Esophagus muscularis mucosa (tissue), 4 donors: ENCODE data around the gene IQCK. TPM values are rescaled to one million over a fixed set of nuclear protein-coding genes. Genes with fewer than 3 reads are reported as not detected.

ENCODE experiments used
- DNase-seq: peaks from one replicate; pipeline ENCODE4 v3.0.0-alpha.2; 2017; ENCODE audit errors: extremely low spot score
- H3K27ac ChIP-seq, 4 donors: fragments of 200-600 bp; sonication (generic); replicated peaks in 1 of 4; 1 replicate in 3 of 4; 2 replicates in 1 of 4; pipeline ENCODE4 v1.5.1; 2016 to 2019; ENCODE audit warnings: mild to moderate bottlenecking in 1 of 4
- H3K27me3 ChIP-seq, 4 donors: fragments of 200-600 bp; sonication (generic); one replicate each; pipeline versions ENCODE4 v1.5.1 to v1.6.0; 2016 to 2019
- H3K36me3 ChIP-seq, 4 donors: fragments of 200-600 bp; sonication (generic); one replicate each; pipeline ENCODE4 v1.5.1; 2016 to 2019
- H3K4me1 ChIP-seq, 4 donors: fragments of 200-600 bp; sonication (generic); one replicate each; pipeline ENCODE4 v1.5.1; 2016 to 2019
- H3K4me3 ChIP-seq, 4 donors: fragments of 200-600 bp; sonication (generic); 1 replicate in 2 of 4; 2 replicates in 2 of 4; pipeline ENCODE4 v1.5.1; 2016 to 2019; ENCODE audit warnings: mild to moderate bottlenecking in 4 of 4, moderate library complexity in 1 of 4
- H3K9me3 ChIP-seq, 4 donors: fragments of 200-600 bp; sonication (generic); 1 replicate in 3 of 4; 2 replicates in 1 of 4; pipeline ENCODE4 v1.5.1; 2016 to 2019
- CTCF ChIP-seq, 3 experiments: fragments of 200-600 bp in 2 of 3; fragments of 450-650 bp in 1 of 3; sonication (generic) in 2 of 3; IDR thresholded peaks; one replicate each; pipeline ENCODE4 v1.5.1; 2017 to 2019; ENCODE audit warnings: antibody characterized with exemption in 3 of 3, mild to moderate bottlenecking in 2 of 3, moderate library complexity in 1 of 3
- EP300 ChIP-seq: sonication (generic); formaldehyde crosslinking; IDR thresholded peaks from one replicate; pipeline ENCODE4 v1.6.1; 2017; ENCODE audit warnings: antibody characterized with exemption
- POLR2A ChIP-seq: fragments of 450-650 bp; IDR thresholded peaks from one replicate; pipeline ENCODE4 v1.6.1; 2017; ENCODE audit warnings: antibody characterized with exemption, moderate library complexity, mild to moderate bottlenecking, low read depth
- POLR2AphosphoS5 ChIP-seq, 2 donors: sonication (generic); formaldehyde crosslinking; IDR thresholded peaks; one replicate each; pipeline ENCODE4 v1.6.1; 2017; ENCODE audit warnings: antibody characterized with exemption in 2 of 2
- WGBS: methylation state at CpG from one replicate; pipeline ENCODE4 v1.1.5; 2018; 5-methylcytosine and 5-hydroxymethylcytosine counted together
- intact Hi-C: fragments of 100-400 bp; cut with DNase I; formaldehyde crosslinking; loops from one replicate; pipeline ENCODE4 v1.15.1; 2023
- total RNA-seq, 4 donors: library from RNA; depleted of rRNA; stranded (reverse); fragments of >200 nt; gene quantifications; one replicate each; pipeline versions ENCODE4 v1.1.0 to v1.2.1, GENCODE V29; 2016

The IQCK gene
- total RNA-seq, 4 donors from 2014 or later = 7.4 to 10.4 (median 8.6) TPM

- TF ChIP-seq EP300 (no peak), POLR2A (no peak), POLR2AphosphoS5 (IDR thresholded peaks at IDR 0.05) (no peak), CTCF (IDR thresholded peaks at IDR 0.05) (no peak)
- peaks cover 0 to 31% (median 3%) of the 10 kb centered on the region in 4 donors for H3K27me3 ChIP-seq
- 86% methylated on average over 7 of the region's 7 CpGs for WGBS
- H3K4me1 ChIP-seq = peaks cover 32 to 46% (median 42%) of the 10 kb centered on the region in 4 donors
- H3K36me3 ChIP-seq = peaks cover 0 to 14% (median 0%) of the 10 kb centered on the region in 4 donors
- H3K27ac ChIP-seq = no peak overlapping the region
- intact Hi-C loops = no loop called here
- H3K4me3 ChIP-seq = no peak overlapping the region
- no peak for DNase-seq
- no peaks in the 10 kb centered on the region for H3K9me3 ChIP-seq
Measured at GRCh38 chr16:19881028-19881427, 163.0 kb downstream of the IQCK start.

- intact Hi-C loops = no loop called here
- Histone ChIP-seq H3K4me1 (peaks cover 37 to 49% (median 45%) of the 10 kb centered on the region in 4 donors), H3K27ac (no peak overlapping the region)
Measured at GRCh38 chr16:19881783-19882182, 163.7 kb downstream of the IQCK start.

GRCh38 chr16:19882186-19882585 lies 164.1 kb downstream of the IQCK start:
- intact Hi-C loops = no loop called here
- H3K9me3 ChIP-seq = no peaks in the 10 kb centered on the region
- H3K4me3 ChIP-seq = peak overlapping the region; percentile 65 to 85 (median 68)
- H3K4me1 ChIP-seq = peaks cover 37 to 45% (median 41%) of the 10 kb centered on the region in 4 donors
- TF ChIP-seq EP300 (no peak), CTCF (IDR thresholded peaks at IDR 0.05) (no peak), POLR2AphosphoS5 (IDR thresholded peaks at IDR 0.05) (no peak), POLR2A (no peak)
- peaks cover 0 to 14% (median 0%) of the 10 kb centered on the region in 4 donors for H3K36me3 ChIP-seq
- H3K27me3 ChIP-seq = peaks cover 0 to 32% (median 3%) of the 10 kb centered on the region in 4 donors
- H3K27ac ChIP-seq = peak overlapping the region; percentile 31 to 73 (median 62)
- 73% methylated on average over 8 of the region's 9 CpGs for WGBS
- DNase-seq = no peak

More at GRCh38 chr16:19881783-19882182, 163.7 kb downstream of the IQCK start:
- no peaks in the 10 kb centered on the region for H3K9me3 ChIP-seq
- no peak for DNase-seq
- peaks cover 0 to 32% (median 3%) of the 10 kb centered on the region in 4 donors for H3K27me3 ChIP-seq
- peak overlapping the region in 2 of 4 donors; percentile 72 to 85 for H3K4me3 ChIP-seq
- peaks cover 0 to 14% (median 0%) of the 10 kb centered on the region in 4 donors for H3K36me3 ChIP-seq
- 77% methylated on average over 5 of the region's 6 CpGs for WGBS
- TF ChIP-seq CTCF (IDR thresholded peaks at IDR 0.05) (no peak), POLR2A (no peak), EP300 (no peak), POLR2AphosphoS5 (IDR thresholded peaks at IDR 0.05) (no peak)

- H3K27me3 ChIP-seq = peaks cover 0 to 32% (median 3%) of the 10 kb centered on the region in 4 donors
- H3K36me3 ChIP-seq = peaks cover 0 to 14% (median 0%) of the 10 kb centered on the region in 4 donors
- TF ChIP-seq POLR2AphosphoS5 (IDR thresholded peaks at IDR 0.05) = no peak
- no peak for TF ChIP-seq POLR2A
- no peak for TF ChIP-seq EP300
- TF ChIP-seq CTCF (IDR thresholded peaks at IDR 0.05) = no peak
- intact Hi-C loops = no loop called here
- no peaks in the 10 kb centered on the region for H3K9me3 ChIP-seq
- peak overlapping the region; percentile 65 to 85 (median 68) for H3K4me3 ChIP-seq
- peaks cover 33 to 43% (median 40%) of the 10 kb centered on the region in 4 donors for H3K4me1 ChIP-seq
- DNase-seq = no peak
- WGBS = 79% methylated on average over 2 of the region's 3 CpGs
- peak overlapping the region; percentile 60 to 73 (median 65) for H3K27ac ChIP-seq
Measured at GRCh38 chr16:19882646-19883045, 164.6 kb downstream of the IQCK start.
